ENCODE measurements around the gene CHRM1. TPM values are rescaled to one million over a fixed set of nuclear protein-coding genes. Genes with fewer than 3 reads are reported as not detected.
A peak's percentile ranks its signal among the peaks of the same experiment; 100 is the strongest.

CHRM1 gene
- total RNA-seq, 1 donor from 2014 or later: not detected

- H3K9me3 Mint-ChIP-seq (ENCODE audit: unreplicated experiment): no peaks in the 10 kb centered on the region
- Histone ChIP-seq H3K4me2 (ENCODE audit: low read length) (no peak overlapping the region), H2AFZ (ENCODE audit: low read depth, low read length) (no peak overlapping the region), H3K79me2 (ENCODE audit: insufficient read depth, low read length) (no peaks in the 10 kb centered on the region), H3K9me3 (ENCODE audit: insufficient read depth, low read depth, low read length) (no peaks in the 10 kb centered on the region), H3K27ac (ENCODE audit: low read depth, low read length) (no peak overlapping the region), H3K9ac (ENCODE audit: low read length) (no peak overlapping the region), H3K36me3 (ENCODE audit: insufficient read depth, low read length) (no peaks in the 10 kb centered on the region), H3K4me1 (ENCODE audit: insufficient read depth, low read length) (peaks cover 14% of the 10 kb centered on the region), H4K20me1 (ENCODE audit: insufficient read depth, low read length) (no peaks in the 10 kb centered on the region), H3K27me3 (ENCODE audit: insufficient read depth, low read length) (peaks cover 55% of the 10 kb centered on the region), H3K4me3 (ENCODE audit: insufficient read depth, low read depth, low read length) (no peak overlapping the region)
- FAIRE-seq (no peak), DNase-seq (ENCODE audit: low read depth) (no peak)
- no peak overlapping the region for H3K4me3 Mint-ChIP-seq (ENCODE audit: unreplicated experiment)
- no peaks in the 10 kb centered on the region for H3K36me3 Mint-ChIP-seq (ENCODE audit: low read depth, unreplicated experiment)
- H3K4me1 Mint-ChIP-seq (ENCODE audit: low read depth, unreplicated experiment): peaks cover 4% of the 10 kb centered on the region
- no peak for TF ChIP-seq CTCF (IDR thresholded peaks at IDR 0.05; ENCODE audit: insufficient read depth, low read depth, low read length)
- peak overlapping the region; percentile 29 for H3K27ac Mint-ChIP-seq (ENCODE audit: unreplicated experiment)
- H3K27me3 Mint-ChIP-seq (ENCODE audit: low read depth, unreplicated experiment): peaks cover 68% of the 10 kb centered on the region
Measured at GRCh38 chr11:62922189-62922589, 1.0 kb upstream of the CHRM1 start.

- Histone ChIP-seq H3K79me2 (ENCODE audit: insufficient read depth, low read length) (no peaks in the 10 kb centered on the region), H3K4me2 (ENCODE audit: low read length) (peak overlapping the region; percentile 30), H3K27ac (ENCODE audit: low read depth, low read length) (no peak overlapping the region), H3K4me3 (ENCODE audit: insufficient read depth, low read depth, low read length) (no peak overlapping the region), H3K27me3 (ENCODE audit: insufficient read depth, low read length) (peaks cover 50% of the 10 kb centered on the region), H2AFZ (ENCODE audit: low read depth, low read length) (no peak overlapping the region), H3K9me3 (ENCODE audit: insufficient read depth, low read depth, low read length) (no peaks in the 10 kb centered on the region), H4K20me1 (ENCODE audit: insufficient read depth, low read length) (no peaks in the 10 kb centered on the region), H3K9ac (ENCODE audit: low read length) (no peak overlapping the region), H3K4me1 (ENCODE audit: insufficient read depth, low read length) (peaks cover 14% of the 10 kb centered on the region), H3K36me3 (ENCODE audit: insufficient read depth, low read length) (no peaks in the 10 kb centered on the region)
- H3K4me1 Mint-ChIP-seq (ENCODE audit: low read depth, unreplicated experiment): peaks cover 4% of the 10 kb centered on the region
- no peak for FAIRE-seq
- H3K36me3 Mint-ChIP-seq (ENCODE audit: low read depth, unreplicated experiment): no peaks in the 10 kb centered on the region
- peaks cover 71% of the 10 kb centered on the region for H3K27me3 Mint-ChIP-seq (ENCODE audit: low read depth, unreplicated experiment)
- no peaks in the 10 kb centered on the region for H3K9me3 Mint-ChIP-seq (ENCODE audit: unreplicated experiment)
- no peak for DNase-seq (ENCODE audit: low read depth)
- TF ChIP-seq CTCF (IDR thresholded peaks at IDR 0.05; ENCODE audit: insufficient read depth, low read depth, low read length): no peak
- TF ChIP-seq EZH2 (IDR thresholded peaks at IDR 0.05; ENCODE audit: insufficient read depth, low read length): no peak
- no peak overlapping the region for H3K4me3 Mint-ChIP-seq (ENCODE audit: unreplicated experiment)
- H3K27ac Mint-ChIP-seq (ENCODE audit: unreplicated experiment): no peak overlapping the region
Measured at GRCh38 chr11:62921573-62922188, 518 bp upstream of the CHRM1 start.

- Mint-ChIP-seq H3K27me3 (ENCODE audit: low read depth, unreplicated experiment) (peaks cover 61% of the 10 kb centered on the region), H3K4me1 (ENCODE audit: low read depth, unreplicated experiment) (peaks cover 2% of the 10 kb centered on the region), H3K36me3 (ENCODE audit: low read depth, unreplicated experiment) (no peaks in the 10 kb centered on the region), H3K27ac (ENCODE audit: unreplicated experiment) (no peak overlapping the region), H3K9me3 (ENCODE audit: unreplicated experiment) (no peaks in the 10 kb centered on the region), H3K4me3 (ENCODE audit: unreplicated experiment) (no peak overlapping the region)
- no peak for TF ChIP-seq EZH2 (IDR thresholded peaks at IDR 0.05; ENCODE audit: insufficient read depth, low read length)
- no peak for TF ChIP-seq CTCF (IDR thresholded peaks at IDR 0.05; ENCODE audit: insufficient read depth, low read depth, low read length)
- no peaks in the 10 kb centered on the region for H3K9me3 ChIP-seq (ENCODE audit: insufficient read depth, low read depth, low read length)
- no peak overlapping the region for H2AFZ ChIP-seq (ENCODE audit: low read depth, low read length)
- peaks cover 10% of the 10 kb centered on the region for H3K4me1 ChIP-seq (ENCODE audit: insufficient read depth, low read length)
- H3K27ac ChIP-seq (ENCODE audit: low read depth, low read length): no peak overlapping the region
- H3K4me3 ChIP-seq (ENCODE audit: insufficient read depth, low read depth, low read length): no peak overlapping the region
- DNase-seq (ENCODE audit: low read depth) (no peak), FAIRE-seq (no peak)
- no peaks in the 10 kb centered on the region for H3K79me2 ChIP-seq (ENCODE audit: insufficient read depth, low read length)
- H3K9ac ChIP-seq (ENCODE audit: low read length): no peak overlapping the region
- no peaks in the 10 kb centered on the region for H4K20me1 ChIP-seq (ENCODE audit: insufficient read depth, low read length)
- H3K27me3 ChIP-seq (ENCODE audit: insufficient read depth, low read length): peaks cover 34% of the 10 kb centered on the region
- H3K36me3 ChIP-seq (ENCODE audit: insufficient read depth, low read length): no peaks in the 10 kb centered on the region
- no peak overlapping the region for H3K4me2 ChIP-seq (ENCODE audit: low read length)
Measured at GRCh38 chr11:62919898-62920640, 1.1 kb downstream of the CHRM1 start.
